GM21360 (cell line): ENCODE results near the gene P3H1.
A peak's percentile ranks its signal among the peaks of the same experiment; 100 is the strongest.
"Not testable (repeated sequence)": the region's sequence is repeated elsewhere in the genome, so short reads cannot be mapped to it uniquely, and the experiment has no call there.

Experiments
- ATAC-seq: cut with Tn5 transposase; IDR thresholded peaks from one replicate; pipeline ENCODE4 v1.9.1; 2021; ENCODE audit warnings: mild to moderate bottlenecking, moderate library complexity; ENCODE audit not compliant: unreplicated experiment

P3H1 gene

GRCh38 chr1:42766741-42767509, at the start of gene P3H1, which contains the start of gene C1orf50:
TSS of gene P3H1 (minus strand) at chr1:42767028. CDS start at chr1:42766971, 57 bp downstream.
TSS of gene C1orf50 (plus strand) at chr1:42767249. CDS start at chr1:42767312, 63 bp downstream.
- peak; percentile 86 for ATAC-seq

DNA sequence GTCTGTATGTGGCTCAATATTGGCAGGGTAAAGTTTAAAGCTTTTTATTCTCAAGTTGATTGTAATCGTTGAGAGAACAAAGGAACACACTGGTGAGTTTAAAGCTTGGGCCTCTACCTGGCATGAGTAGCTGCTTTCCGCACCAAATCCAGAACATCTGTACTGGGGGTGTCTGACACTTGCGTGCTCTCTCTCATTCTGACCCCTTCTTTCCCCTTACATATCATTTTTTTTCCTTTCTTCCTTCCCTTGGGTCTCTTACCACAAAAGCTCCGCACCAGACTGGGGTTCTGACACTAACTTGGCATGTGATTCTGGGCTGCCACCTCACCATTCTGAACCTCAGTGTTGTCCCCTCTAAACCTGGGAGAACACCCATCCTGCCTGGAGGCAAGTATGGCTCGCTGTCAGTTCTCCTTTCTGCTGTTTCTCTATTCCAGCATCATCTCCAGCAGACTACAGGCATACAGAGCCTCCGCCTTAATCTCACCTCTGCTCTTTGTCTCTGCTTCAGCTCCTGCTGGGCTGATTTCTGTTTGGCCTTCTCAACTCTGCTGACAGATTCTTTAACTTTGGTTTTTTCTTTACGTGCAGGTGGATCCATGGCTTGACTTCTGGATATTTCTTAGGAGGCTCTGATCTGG, 49.2 kb upstream of the P3H1 start:
- ATAC-seq: no peak

DNA sequence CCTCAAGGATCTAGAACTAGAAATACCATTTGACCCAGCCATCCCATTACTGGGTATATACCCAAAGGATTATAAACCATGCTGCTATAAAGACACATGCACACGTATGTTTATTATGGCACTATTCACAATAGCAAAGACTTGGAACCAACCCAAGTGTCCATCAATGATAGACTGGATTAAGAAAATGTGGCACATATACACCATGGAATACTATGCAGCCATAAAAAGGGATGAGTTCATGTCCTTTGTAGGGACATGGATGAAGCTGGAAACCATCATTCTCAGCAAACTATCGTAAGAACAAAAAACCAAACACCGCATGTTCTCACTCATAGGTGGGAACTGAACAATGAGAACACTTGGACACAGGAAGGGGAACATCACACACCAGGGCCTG, 48.0 kb upstream of the P3H1 start:
- ATAC-seq: not testable (repeated sequence)

DNA sequence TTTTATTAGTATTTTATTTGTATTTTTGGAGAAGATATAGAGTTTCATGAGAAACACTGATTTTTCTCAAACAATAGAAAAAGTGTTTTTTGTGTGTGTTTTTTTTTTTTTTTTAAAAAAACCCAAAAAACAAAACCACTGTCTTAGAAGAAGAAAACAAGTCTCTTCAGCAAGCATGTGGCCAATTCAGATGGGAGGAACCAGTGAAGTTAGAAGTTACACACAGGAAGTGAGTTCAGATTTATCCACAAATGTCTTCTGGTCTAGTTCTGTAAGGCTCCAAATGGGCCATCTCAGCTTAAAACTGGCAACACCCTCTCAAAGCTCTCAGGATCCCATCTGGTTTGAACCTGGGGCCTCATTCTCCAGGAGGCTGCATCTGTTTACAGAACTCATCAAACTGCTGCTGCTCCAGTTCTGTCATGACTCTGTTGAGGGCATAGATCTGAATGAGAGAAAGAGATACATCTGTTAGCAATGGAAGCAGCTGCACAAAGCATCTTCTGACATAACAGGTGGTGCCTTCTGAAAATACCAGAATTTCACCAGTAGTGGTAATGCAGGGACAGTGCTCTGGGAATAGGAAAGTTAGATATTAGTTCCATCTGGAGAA, 40.3 kb upstream of the P3H1 start:
- no peak for ATAC-seq

DNA sequence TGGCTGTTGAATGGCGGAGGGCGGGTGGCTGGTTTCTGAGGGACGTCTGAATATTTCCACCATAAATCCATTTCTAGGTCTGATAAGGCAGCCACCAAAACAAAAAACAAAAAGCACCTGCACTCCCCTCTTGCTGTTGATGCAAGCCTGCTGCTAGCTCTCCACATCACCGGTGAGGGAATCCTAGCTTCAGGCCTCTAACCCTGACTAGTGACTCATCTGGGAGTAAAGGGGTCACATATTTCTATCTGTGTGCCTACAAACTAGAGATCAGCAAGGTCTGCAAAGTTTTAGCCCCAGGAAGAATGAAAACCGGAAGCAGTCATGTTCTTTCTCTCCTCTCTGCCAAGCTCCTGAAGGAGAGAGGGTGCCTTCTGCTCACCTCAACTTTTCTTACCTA, 39.8 kb upstream of the P3H1 start:
- ATAC-seq: no peak

DNA sequence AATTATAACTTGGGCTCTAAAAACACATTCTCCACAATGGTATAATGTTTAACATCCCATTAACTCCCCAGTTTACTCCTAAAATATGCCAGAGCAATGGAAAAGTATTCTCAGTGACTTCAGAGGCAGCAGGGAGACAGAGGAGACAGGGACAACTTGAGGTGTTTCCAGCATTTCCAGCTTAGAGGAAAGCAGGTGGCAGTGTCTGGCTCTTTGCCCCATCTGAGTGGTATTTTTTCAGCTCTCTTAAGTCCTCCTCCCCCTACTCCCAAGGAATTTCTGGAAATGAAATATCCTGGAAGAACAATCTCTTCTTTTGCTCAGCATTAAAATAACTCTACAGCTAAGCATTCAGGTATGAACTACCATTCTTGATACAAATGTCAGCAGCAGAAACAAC, 39.3 kb upstream of the P3H1 start:
- ATAC-seq: no peak

GRCh38 chr1:42801832-42802473, 35.1 kb upstream of the P3H1 start:
- ATAC-seq: no peak

DNA sequence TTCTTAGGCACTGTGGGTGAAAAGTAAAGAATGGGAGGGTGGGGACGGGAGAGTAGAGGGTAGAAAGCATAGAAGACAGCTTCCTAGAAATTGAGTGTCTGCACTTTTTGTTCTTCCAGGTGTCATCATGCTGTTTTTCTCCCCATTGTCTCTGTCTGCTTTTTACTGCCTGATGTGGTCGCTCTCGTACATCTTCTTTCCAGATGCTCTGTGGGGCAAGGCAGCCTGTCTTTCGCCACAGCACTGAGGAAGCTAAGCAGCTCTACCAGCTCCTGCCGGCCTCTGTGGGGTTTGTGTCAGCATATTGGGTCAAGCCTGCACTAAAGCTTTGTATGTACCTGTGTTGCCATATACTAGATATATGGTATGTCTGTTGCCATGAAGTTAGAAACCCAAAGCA, 31.2 kb upstream of the P3H1 start:
- ATAC-seq: no peak

DNA sequence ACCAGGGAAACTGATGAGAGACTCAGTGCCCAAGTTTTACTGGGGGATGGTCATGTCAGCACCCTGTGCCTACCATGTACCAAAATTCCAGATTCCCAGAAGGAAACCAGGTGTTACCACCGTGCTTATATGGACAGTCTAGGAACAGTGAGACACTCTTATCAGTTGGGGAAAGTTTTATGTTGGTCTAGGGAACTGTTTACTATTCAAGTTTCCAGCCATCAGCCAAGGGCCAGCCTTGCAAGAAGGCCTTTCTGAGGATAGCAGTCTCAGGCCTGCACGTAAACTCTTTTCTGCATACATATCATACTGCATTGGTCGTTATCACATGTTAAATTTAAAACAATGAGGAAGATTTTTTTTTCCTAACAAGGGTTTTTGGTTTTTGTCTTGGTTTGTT, 30.6 kb upstream of the P3H1 start:
- no peak for ATAC-seq

GRCh38 chr1:42793824-42794223, 27.0 kb upstream of the P3H1 start:
- no peak for ATAC-seq

GRCh38 chr1:42788021-42788420, 21.2 kb upstream of the P3H1 start:
- ATAC-seq: no peak

DNA sequence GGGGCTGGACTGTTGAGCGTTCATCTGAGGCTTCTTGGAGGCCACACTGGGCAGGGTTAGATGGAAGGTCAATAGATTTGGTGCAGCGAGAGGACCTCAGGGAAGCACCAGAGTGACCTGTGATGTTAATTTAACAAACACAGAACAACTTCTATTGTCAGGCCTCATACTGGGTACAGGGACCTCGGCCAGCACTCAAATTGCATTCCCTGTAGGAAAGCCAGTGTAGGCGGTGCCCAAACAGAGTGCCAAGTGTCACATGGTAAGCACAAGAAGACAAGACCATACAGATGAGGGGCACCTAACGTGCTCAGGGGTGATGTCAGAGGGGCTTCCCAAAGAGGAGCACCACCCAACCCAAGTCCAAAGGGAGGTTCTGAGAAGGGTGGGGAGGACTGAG, 19.3 kb upstream of the P3H1 start:
- ATAC-seq: no peak

DNA sequence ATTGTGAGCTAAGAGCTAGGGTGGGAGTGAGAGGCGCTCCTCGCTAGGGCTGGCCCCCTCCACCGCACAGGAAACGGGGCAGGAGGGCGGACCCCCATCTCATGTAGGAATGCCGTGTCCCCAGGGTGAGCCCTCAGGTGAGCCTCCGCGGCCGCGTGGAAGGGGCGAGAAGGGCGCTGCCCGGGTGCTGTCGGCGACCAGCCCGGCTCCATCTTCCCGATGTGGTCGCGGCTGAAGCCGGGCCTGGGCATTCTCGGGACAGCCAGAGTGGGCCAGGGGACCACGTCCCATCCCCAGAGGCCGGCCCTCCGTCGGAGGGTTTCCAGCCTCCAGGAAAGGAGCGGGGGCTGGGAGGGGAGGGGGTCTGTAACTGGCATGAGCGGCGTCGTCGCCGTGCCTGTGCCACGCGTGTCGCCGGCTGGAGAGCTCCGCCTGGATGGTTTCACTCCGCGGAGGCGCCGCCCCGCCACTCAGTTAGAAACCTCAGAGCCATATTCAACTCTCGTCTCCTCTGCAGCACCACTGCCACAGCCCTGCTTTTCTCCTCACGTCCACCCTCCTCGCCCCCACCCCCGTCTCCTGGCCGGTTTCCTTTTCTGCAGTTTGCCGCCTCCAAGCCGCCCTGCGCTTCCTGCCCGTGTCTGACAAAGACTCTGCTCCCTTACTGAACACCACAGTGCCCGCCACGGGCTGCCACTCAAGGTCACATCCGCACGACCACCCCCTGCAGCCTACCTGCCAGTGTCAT, 18.3 kb upstream of the P3H1 start, which contains the start of gene TMEM269:
Gene TMEM269 (plus strand): TSS at position 46 of the 748 bp plus-strand sequence. CDS start 4,903 bp downstream, outside the sequence.
- no peak for ATAC-seq

DNA sequence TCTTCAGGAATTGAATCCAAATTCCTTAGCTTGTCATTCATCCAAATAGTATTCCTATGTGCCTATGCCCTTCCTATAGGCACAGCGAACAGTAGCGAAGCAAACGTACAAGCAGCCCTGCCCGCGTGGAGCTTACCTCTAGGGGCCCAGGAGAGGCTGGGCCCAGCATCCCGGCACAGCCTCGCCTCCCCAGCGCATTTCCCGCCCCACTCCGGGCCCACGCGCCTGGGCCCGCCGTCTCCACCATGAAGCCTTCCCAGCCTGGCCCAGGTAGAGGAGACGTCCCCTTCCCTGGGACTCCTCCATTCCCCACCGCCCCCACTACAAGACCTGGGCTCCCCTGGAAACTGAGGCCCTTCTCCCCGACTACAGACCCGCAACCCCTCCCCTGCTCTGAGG, 17.7 kb upstream of the P3H1 start:
- ATAC-seq: no peak

DNA sequence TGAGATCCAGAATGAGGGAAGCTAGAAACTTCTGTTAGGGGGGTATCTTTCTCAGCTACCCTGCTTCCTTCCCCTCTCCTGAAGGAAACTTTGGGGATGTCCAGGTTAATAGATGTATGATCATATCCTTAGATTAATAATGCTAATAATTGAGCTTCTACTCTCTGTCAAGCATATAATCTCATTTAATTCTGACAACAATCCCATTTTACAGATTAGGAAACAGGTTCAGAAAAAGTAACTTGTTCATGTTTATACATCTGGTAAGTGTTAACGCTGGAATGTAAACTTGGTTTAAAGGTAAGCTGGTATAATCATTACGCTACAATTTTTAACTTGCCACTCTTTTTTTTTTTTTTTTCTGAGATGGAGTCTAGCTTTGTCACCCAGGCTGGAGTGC, 16.3 kb upstream of the P3H1 start:
- no peak for ATAC-seq

DNA sequence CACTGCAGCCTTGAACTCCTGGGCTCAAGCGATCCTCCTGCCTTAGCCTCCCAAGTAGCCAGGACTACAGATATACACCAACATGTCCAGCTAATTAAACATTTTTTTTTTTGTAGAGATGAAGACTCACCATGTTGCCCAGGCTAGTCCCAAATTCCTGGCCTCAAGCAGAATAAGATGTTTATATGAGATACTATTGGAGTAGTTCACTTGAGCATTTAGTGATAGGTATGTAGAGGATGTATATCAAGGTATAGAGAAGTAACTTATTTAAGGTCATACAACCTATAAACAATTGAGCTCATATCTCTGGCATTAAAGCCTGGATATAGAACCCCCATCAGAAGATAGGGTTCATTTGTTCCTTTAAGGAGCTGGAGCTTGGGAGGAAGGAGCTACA, 13.3 kb upstream of the P3H1 start:
- ATAC-seq: no peak

- ATAC-seq: no peak
Observed at GRCh38 chr1:42779725-42780124, 12.9 kb upstream of the P3H1 start.

GRCh38 chr1:42777852-42778251, 11.0 kb upstream of the P3H1 start:
- ATAC-seq: no peak

DNA sequence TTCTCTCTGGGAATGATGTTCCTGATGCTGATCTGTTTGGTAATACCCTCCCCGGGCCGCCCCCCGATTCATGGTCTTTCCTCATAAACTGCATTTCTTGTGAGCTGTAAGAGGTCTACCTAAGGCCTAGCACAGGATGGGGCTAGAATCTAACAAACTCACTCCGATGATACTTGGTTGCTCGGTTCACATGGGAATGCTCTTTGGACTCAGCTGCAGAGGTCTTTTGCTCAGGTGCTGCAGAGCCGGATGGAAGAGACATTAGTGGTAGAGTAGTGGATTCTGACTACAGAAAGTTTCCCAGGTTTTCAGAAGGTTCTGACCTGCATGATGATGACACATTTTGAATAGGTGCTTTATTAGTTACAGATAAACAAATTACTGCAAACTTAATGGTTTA, 9.7 kb upstream of the P3H1 start:
- no peak for ATAC-seq

DNA sequence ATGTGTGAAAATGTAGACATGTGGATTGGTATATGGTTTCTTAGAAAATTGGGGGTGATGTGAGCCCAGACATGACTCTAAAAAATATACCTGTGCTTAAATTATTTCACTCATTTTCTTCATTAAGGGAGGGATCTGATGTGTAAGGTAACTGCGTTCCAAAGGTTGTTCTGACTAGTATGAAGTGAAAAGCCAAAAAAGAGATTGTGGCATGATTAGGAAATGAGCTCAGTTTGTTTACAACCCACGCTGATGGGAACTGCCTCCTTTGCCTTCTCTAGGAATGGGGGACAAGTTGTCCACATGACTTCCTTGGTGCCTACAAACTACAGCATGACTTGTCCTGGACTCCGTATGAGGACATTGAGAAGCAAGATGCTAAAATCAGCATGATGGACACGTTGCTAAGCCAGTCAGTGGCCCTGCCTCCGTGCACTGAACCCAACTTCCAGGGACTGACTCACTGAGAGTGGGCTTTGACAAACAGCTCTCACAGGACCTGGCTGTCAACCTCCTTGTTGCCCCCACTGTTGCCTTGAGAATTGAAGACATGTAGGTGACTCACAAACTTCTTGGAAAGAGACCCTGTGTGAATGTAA, 8.2 kb upstream of the P3H1 start:
- ATAC-seq: no peak
